GM21390 (cell line): ENCODE results near the gene TBL1X.
A peak's percentile ranks its signal among the peaks of the same experiment; 100 is the strongest.

Source experiments
- ATAC-seq: cut with Tn5 transposase; IDR thresholded peaks from one replicate; pipeline ENCODE4 v1.9.1; 2021; ENCODE audit not compliant: unreplicated experiment

Gene TBL1X

GRCh38 chrX:9494771-9495170, 29.9 kb downstream of the TBL1X start:
- no peak for ATAC-seq

GRCh38 chrX:9495496-9495895, 30.6 kb downstream of the TBL1X start:
- no peak for ATAC-seq

GRCh38 chrX:9498236-9498635, 33.4 kb downstream of the TBL1X start:
- no peak for ATAC-seq

GRCh38 chrX:9500584-9500983, 35.7 kb downstream of the TBL1X start:
- ATAC-seq, result no peak

GRCh38 chrX:9501362-9501761, 36.5 kb downstream of the TBL1X start:
- no peak for ATAC-seq

GRCh38 chrX:9503261-9503660, 38.4 kb downstream of the TBL1X start:
- ATAC-seq, result no peak

GRCh38 chrX:9510366-9510765, 45.5 kb downstream of the TBL1X start:
- no peak for ATAC-seq

GRCh38 chrX:9510980-9511379, 46.1 kb downstream of the TBL1X start:
- no peak for ATAC-seq

GRCh38 chrX:9515489-9515888, 50.6 kb downstream of the TBL1X start:
- ATAC-seq, result no peak

GRCh38 chrX:9515973-9516538, 51.2 kb downstream of the TBL1X start:
- ATAC-seq, result no peak

GRCh38 chrX:9516635-9517034, 51.8 kb downstream of the TBL1X start:
- no peak for ATAC-seq

GRCh38 chrX:9518051-9518450, 53.2 kb downstream of the TBL1X start:
- ATAC-seq, result no peak

GRCh38 chrX:9518889-9519288, 54.0 kb downstream of the TBL1X start:
- no peak for ATAC-seq

- no peak for ATAC-seq
These were observed 54.8 kb downstream of the TBL1X start for GRCh38 chrX:9519546-9520216.

GRCh38 chrX:9520217-9520590, 55.3 kb downstream of the TBL1X start:
- no peak for ATAC-seq

GRCh38 chrX:9522378-9523155, 57.7 kb downstream of the TBL1X start:
- ATAC-seq, result no peak

- peak; percentile 78 for ATAC-seq
These were observed 60.8 kb downstream of the TBL1X start for GRCh38 chrX:9525511-9526248.

- no peak for ATAC-seq
These were observed 62.1 kb downstream of the TBL1X start for GRCh38 chrX:9526965-9527364.

GRCh38 chrX:9528498-9528897, 63.6 kb downstream of the TBL1X start:
- ATAC-seq, result no peak

GRCh38 chrX:9529223-9529622, 64.4 kb downstream of the TBL1X start:
- ATAC-seq, result no peak

GRCh38 chrX:9530848-9531274, 66.0 kb downstream of the TBL1X start:
- ATAC-seq, result peak; percentile 73

- ATAC-seq, result no peak
These were observed 67.5 kb downstream of the TBL1X start for GRCh38 chrX:9532349-9532748.
